CD4-positive, alpha-beta T cell (primary cell): Measurements from ENCODE around the gene ITPKA. TPM values are rescaled to one million over a fixed set of nuclear protein-coding genes. Genes with fewer than 3 reads are reported as not detected.
A peak's percentile ranks its signal among the peaks of the same experiment; 100 is the strongest.

Source experiments
- ATAC-seq: fragments of 200-7000 bp; cut with Tn5 transposase; one replicate; pipeline ENCODE4 v1.10.0; 2022; ENCODE audit warnings: mild to moderate bottlenecking; ENCODE audit not compliant: poor library complexity
- CTCF ChIA-PET: fragments of 350-600 bp; sonication (Branson Sonifier 250); formaldehyde crosslinking; loops from one replicate; lab custom pipeline; 2021; ENCODE audit warnings: antibody characterized with exemption, inconsistent platforms; lab: Charles Lee
- POLR2A ChIA-PET: fragments of 350-600 bp; sonication (Branson Sonifier 250); formaldehyde crosslinking; loops from one replicate; lab custom pipeline; 2021; ENCODE audit warnings: antibody characterized with exemption, inconsistent platforms; lab: Charles Lee
- DNase-seq, 14 experiments: peaks; one replicate each; pipeline ENCODE4 v3.0.0-alpha.2; 2013 to 2020; ENCODE audit warnings: mixed read lengths in 2 of 14
- H3K27ac ChIP-seq, 2 donors: one replicate each; pipeline versions ENCODE4 v1.5.1 to v1.7.0; 2013; ENCODE audit warnings: low read length in 2 of 2, low read depth in 1 of 2, mild to moderate bottlenecking in 1 of 2
- H3K27me3 ChIP-seq, 2 experiments: 1 replicate in 1 of 2; 2 replicates in 1 of 2; pipeline versions ENCODE4 v1.6.1 to v1.7.0; 2013; ENCODE audit warnings: low read length in 2 of 2, control low read depth in 1 of 2, mild to moderate bottlenecking in 1 of 2, moderate library complexity in 1 of 2; ENCODE audit not compliant: insufficient read depth in 2 of 2, control insufficient read depth in 1 of 2
- H3K36me3 ChIP-seq: one replicate; pipeline ENCODE4 v1.6.1; 2013; ENCODE audit warnings: low read length, control low read depth; ENCODE audit not compliant: insufficient read depth
- H3K4me1 ChIP-seq: one replicate; pipeline ENCODE4 v1.6.1; 2013; ENCODE audit warnings: low read length, control low read depth; ENCODE audit not compliant: insufficient read depth
- H3K4me3 ChIP-seq: one replicate; pipeline ENCODE4 v1.5.1; 2013; ENCODE audit warnings: mild to moderate bottlenecking, low read length, moderate library complexity
- H3K9me3 ChIP-seq, 2 experiments: 1 replicate in 1 of 2; 2 replicates in 1 of 2; pipeline versions ENCODE4 v1.6.1 to v1.7.0; 2013; ENCODE audit warnings: low read length in 2 of 2, mild to moderate bottlenecking in 2 of 2, control low read depth in 1 of 2, moderate library complexity in 1 of 2; ENCODE audit not compliant: control insufficient read depth in 1 of 2, insufficient read depth in 1 of 2
- H3K27ac Mint-ChIP-seq: one replicate; pipeline ENCODE4 v1.8.0; 2020; ENCODE audit warnings: mixed read lengths
- H3K27me3 Mint-ChIP-seq: one replicate; pipeline ENCODE4 v1.8.0; 2021; ENCODE audit warnings: mixed read lengths
- H3K36me3 Mint-ChIP-seq: one replicate; pipeline ENCODE4 v1.8.0; 2021; ENCODE audit warnings: low read depth, mixed read lengths
- H3K4me1 Mint-ChIP-seq: one replicate; pipeline ENCODE4 v1.8.0; 2021; ENCODE audit warnings: low read depth, mixed read lengths
- H3K4me3 Mint-ChIP-seq: one replicate; pipeline ENCODE4 v1.8.0; 2020; ENCODE audit warnings: mild to moderate bottlenecking, mixed read lengths
- H3K9me3 Mint-ChIP-seq: one replicate; pipeline ENCODE4 v1.8.0; 2020; ENCODE audit warnings: mixed read lengths
- intact Hi-C, 2 experiments: fragments of 100-400 bp; cut with DNase I in 1 of 2; cut with micrococcal nuclease in 1 of 2; formaldehyde crosslinking; loops; one replicate each; pipeline versions ENCODE4 v1.15.1 to v1.9.0; 2023 to 2025; cut with DNase I, micrococcal nuclease
- total RNA-seq, 174 experiments: library from RNA in 2 of 174; stranded (reverse) in 2 of 174; gene quantifications; one replicate each; pipeline ENCODE4 v1.2.3 and lab custom pipeline; 2021 to 2026
- TF ChIP-seq, protein P1 (sequence below): fragments of 200-600 bp; IDR thresholded peaks from one replicate; pipeline ENCODE4 v1.8.0; 2022; ENCODE audit warnings: antibody characterized with exemption, mild to moderate bottlenecking

ITPKA gene
- total RNA-seq, 2 experiments from 2014 or later: not detected

DNA sequence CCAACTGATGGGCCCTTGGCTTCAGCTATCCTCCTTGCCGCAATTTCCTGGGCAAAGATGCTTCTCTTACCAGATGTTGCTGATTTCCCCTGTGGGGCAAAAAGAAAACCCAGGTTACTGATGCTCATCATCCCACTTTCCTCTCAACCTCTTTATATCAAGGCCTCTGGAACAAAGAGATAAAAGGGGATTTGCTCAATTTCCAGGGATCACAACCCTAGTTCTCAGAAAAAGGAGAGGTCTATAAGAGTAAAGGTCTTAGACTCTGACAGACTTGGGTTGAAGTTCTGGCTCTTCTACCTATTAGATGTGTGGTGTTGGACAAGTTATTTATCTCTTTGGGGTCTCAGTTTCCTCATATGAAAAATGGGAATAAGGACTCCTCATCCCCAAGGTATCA is 41.9 kb downstream of the ITPKA start:
- Mint-ChIP-seq H3K27ac (no peak overlapping the region), H3K27me3 (no peaks in the 10 kb centered on the region), H3K4me3 (no peak overlapping the region), H3K36me3 (peaks cover 52% of the 10 kb centered on the region), H3K4me1 (peaks cover 13% of the 10 kb centered on the region), H3K9me3 (no peaks in the 10 kb centered on the region)
- no peak overlapping the region for H3K27ac ChIP-seq
- intact Hi-C loops: no loop called here
- H3K9me3 ChIP-seq: no peaks in the 10 kb centered on the region
- no peak overlapping the region for H3K4me3 ChIP-seq
- peaks cover 37% of the 10 kb centered on the region for H3K36me3 ChIP-seq
- peaks cover 9% of the 10 kb centered on the region for H3K4me1 ChIP-seq
- no peaks in the 10 kb centered on the region for H3K27me3 ChIP-seq
- TF ChIP-seq, protein P1, sequence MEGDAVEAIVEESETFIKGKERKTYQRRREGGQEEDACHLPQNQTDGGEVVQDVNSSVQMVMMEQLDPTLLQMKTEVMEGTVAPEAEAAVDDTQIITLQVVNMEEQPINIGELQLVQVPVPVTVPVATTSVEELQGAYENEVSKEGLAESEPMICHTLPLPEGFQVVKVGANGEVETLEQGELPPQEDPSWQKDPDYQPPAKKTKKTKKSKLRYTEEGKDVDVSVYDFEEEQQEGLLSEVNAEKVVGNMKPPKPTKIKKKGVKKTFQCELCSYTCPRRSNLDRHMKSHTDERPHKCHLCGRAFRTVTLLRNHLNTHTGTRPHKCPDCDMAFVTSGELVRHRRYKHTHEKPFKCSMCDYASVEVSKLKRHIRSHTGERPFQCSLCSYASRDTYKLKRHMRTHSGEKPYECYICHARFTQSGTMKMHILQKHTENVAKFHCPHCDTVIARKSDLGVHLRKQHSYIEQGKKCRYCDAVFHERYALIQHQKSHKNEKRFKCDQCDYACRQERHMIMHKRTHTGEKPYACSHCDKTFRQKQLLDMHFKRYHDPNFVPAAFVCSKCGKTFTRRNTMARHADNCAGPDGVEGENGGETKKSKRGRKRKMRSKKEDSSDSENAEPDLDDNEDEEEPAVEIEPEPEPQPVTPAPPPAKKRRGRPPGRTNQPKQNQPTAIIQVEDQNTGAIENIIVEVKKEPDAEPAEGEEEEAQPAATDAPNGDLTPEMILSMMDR: no peak
- POLR2A ChIA-PET: no interaction called here
- ATAC-seq: no peak
- CTCF ChIA-PET: no interaction called here
- no peak for DNase-seq

- intact Hi-C loops: no loop called here
- no peak overlapping the region for H3K27ac Mint-ChIP-seq
- ATAC-seq: no peak
Observed at GRCh38 chr15:41536866-41537265, 43.2 kb downstream of the ITPKA start.

DNA sequence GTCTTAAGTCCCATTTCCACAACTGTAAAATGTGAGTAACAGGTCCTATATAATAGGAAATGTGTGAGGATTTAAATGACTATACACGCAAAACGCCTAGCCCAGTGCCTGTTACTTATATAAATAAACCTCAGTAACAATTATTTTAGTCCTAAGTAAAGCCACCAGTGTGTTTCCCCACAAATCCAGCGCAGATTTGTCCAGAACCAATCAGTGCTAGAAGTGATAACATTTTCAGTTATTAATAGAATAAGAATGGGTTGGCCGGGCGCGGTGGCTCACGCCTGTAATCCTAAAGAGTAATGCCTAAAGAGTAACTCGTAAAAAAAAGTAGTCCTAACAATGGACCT is 49.8 kb downstream of the ITPKA start:
- Histone ChIP-seq H3K36me3 (no peaks in the 10 kb centered on the region), H3K27ac (peak overlapping the region; percentile 59 to 75), H3K4me1 (peaks cover 16% of the 10 kb centered on the region), H3K27me3 (no peaks in the 10 kb centered on the region), H3K4me3 (peak overlapping the region; percentile 98), H3K9me3 (no peaks in the 10 kb centered on the region)
- intact Hi-C loops: loop anchor here in 1 of 2 experiments (5.0 to 10.0 kb wide), 6 partner anchors 141 to 979 kb away; partner anchors contain the start of genes CCDC32, DNAJC17, GANC and INO80
- H3K27me3 Mint-ChIP-seq: no peaks in the 10 kb centered on the region
- H3K4me3 Mint-ChIP-seq: peak overlapping the region; percentile 98
- H3K36me3 Mint-ChIP-seq: peaks cover 12% of the 10 kb centered on the region
- DNase-seq (peak in 1 of 14 experiments; percentile 5), ATAC-seq (no peak)
- no peaks in the 10 kb centered on the region for H3K9me3 Mint-ChIP-seq
- H3K27ac Mint-ChIP-seq: peak overlapping the region; percentile 85
- ChIA-PET POLR2A (interaction anchor here (0.5 to 2.3 kb wide), 9 partner anchors 11 to 665 kb away, joined by 3 to 22 read pairs (median 3); partner anchors contain the start of genes INO80, ITPKA, TYRO3 and VPS39), CTCF (interaction anchor here (1.1 to 2.1 kb wide), 3 partner anchors 14 to 231 kb away, joined by 5 to 21 read pairs (median 9); partner anchors contain the start of genes MAPKBP1 and TYRO3)
- peaks cover 33% of the 10 kb centered on the region for H3K4me1 Mint-ChIP-seq
- TF ChIP-seq, protein P1: no peak

More at GRCh38 chr15:41536866-41537265, 43.2 kb downstream of the ITPKA start:
- peaks cover 28% of the 10 kb centered on the region for H3K36me3 ChIP-seq
- no peak overlapping the region for H3K4me3 ChIP-seq
- ChIA-PET CTCF (no interaction called here), POLR2A (no interaction called here)
- no peak for DNase-seq
- Mint-ChIP-seq H3K9me3 (no peaks in the 10 kb centered on the region), H3K36me3 (peaks cover 43% of the 10 kb centered on the region), H3K4me3 (no peak overlapping the region), H3K4me1 (peaks cover 16% of the 10 kb centered on the region), H3K27me3 (no peaks in the 10 kb centered on the region)
- H3K9me3 ChIP-seq: no peaks in the 10 kb centered on the region
- H3K4me1 ChIP-seq: peaks cover 7% of the 10 kb centered on the region
- TF ChIP-seq, protein P1: no peak
- H3K27ac ChIP-seq: no peak overlapping the region
- no peaks in the 10 kb centered on the region for H3K27me3 ChIP-seq
